Measurements from ENCODE around the gene TBX1.

TBX1 gene

GRCh38 chr22:19719050-19719482, 41.5 kb upstream of the TBX1 start:
- no peak for DNase-seq (ENCODE audit: extremely low read depth, insufficient read length)
- no peak for TF ChIP-seq CTCF (IDR thresholded peaks at IDR 0.05; ENCODE audit: insufficient read depth, low read length, poor library complexity, severe bottlenecking)
- Histone ChIP-seq H3K4me3 (replicated peaks; ENCODE audit: low read depth, low read length) (no peak overlapping the region), H3K36me3 (ENCODE audit: control insufficient read depth, insufficient read depth, low read length) (no peaks in the 10 kb centered on the region), H3K27me3 (replicated peaks; ENCODE audit: control insufficient read depth, insufficient read depth, low read length) (peaks cover 2% of the 10 kb centered on the region)

- peaks cover 2% of the 10 kb centered on the region for H3K27me3 ChIP-seq (replicated peaks; ENCODE audit: control insufficient read depth, insufficient read depth, low read length)
- no peak for DNase-seq (ENCODE audit: extremely low read depth, insufficient read length)
- no peak overlapping the region for H3K4me3 ChIP-seq (replicated peaks; ENCODE audit: low read depth, low read length)
- TF ChIP-seq CTCF (IDR thresholded peaks at IDR 0.05; ENCODE audit: insufficient read depth, low read length, poor library complexity, severe bottlenecking) = no peak
- H3K36me3 ChIP-seq (ENCODE audit: control insufficient read depth, insufficient read depth, low read length) = no peaks in the 10 kb centered on the region
These were observed 41.0 kb upstream of the TBX1 start for GRCh38 chr22:19719488-19720021.

- Histone ChIP-seq H3K36me3 (ENCODE audit: control insufficient read depth, insufficient read depth, low read length) (no peaks in the 10 kb centered on the region), H3K4me3 (replicated peaks; ENCODE audit: low read depth, low read length) (no peak overlapping the region), H3K27me3 (replicated peaks; ENCODE audit: control insufficient read depth, insufficient read depth, low read length) (peaks cover 2% of the 10 kb centered on the region)
- no peak for TF ChIP-seq CTCF (IDR thresholded peaks at IDR 0.05; ENCODE audit: insufficient read depth, low read length, poor library complexity, severe bottlenecking)
- no peak for DNase-seq (ENCODE audit: extremely low read depth, insufficient read length)
These were observed 40.3 kb upstream of the TBX1 start for GRCh38 chr22:19720150-19720827.

GRCh38 chr22:19720999-19721329, 39.6 kb upstream of the TBX1 start:
- peaks cover 2% of the 10 kb centered on the region for H3K27me3 ChIP-seq (replicated peaks; ENCODE audit: control insufficient read depth, insufficient read depth, low read length)
- no peak for TF ChIP-seq CTCF (IDR thresholded peaks at IDR 0.05; ENCODE audit: insufficient read depth, low read length, poor library complexity, severe bottlenecking)
- no peak for DNase-seq (ENCODE audit: extremely low read depth, insufficient read length)
- H3K4me3 ChIP-seq (replicated peaks; ENCODE audit: low read depth, low read length) = no peak overlapping the region
- H3K36me3 ChIP-seq (ENCODE audit: control insufficient read depth, insufficient read depth, low read length) = no peaks in the 10 kb centered on the region

GRCh38 chr22:19721330-19722177, 39.0 kb upstream of the TBX1 start:
- no peak for TF ChIP-seq CTCF (IDR thresholded peaks at IDR 0.05; ENCODE audit: insufficient read depth, low read length, poor library complexity, severe bottlenecking)
- Histone ChIP-seq H3K36me3 (ENCODE audit: control insufficient read depth, insufficient read depth, low read length) (no peaks in the 10 kb centered on the region), H3K4me3 (replicated peaks; ENCODE audit: low read depth, low read length) (no peak overlapping the region), H3K27me3 (replicated peaks; ENCODE audit: control insufficient read depth, insufficient read depth, low read length) (peaks cover 2% of the 10 kb centered on the region)
- DNase-seq (ENCODE audit: extremely low read depth, insufficient read length) = no peak
